AG08395 (cell line): Measurements from ENCODE around the gene PKP2.

Experiments used
- DNase-seq: peaks from one replicate; pipeline ENCODE4 v3.0.0; 2012; ENCODE audit warnings: mixed read lengths, low spot score

The PKP2 gene

GRCh38 chr12:32753605-32754004 is 143.0 kb downstream of the PKP2 start:
- DNase-seq, result no peak

- DNase-seq, result no peak
Observed at GRCh38 chr12:32743264-32743663, 153.3 kb downstream of the PKP2 start.

- no peak for DNase-seq
Observed at GRCh38 chr12:32742133-32742532, 154.4 kb downstream of the PKP2 start.
